GM23248 (cell line): ENCODE measurements around the gene DHX30.

Experiments
- EZH2 ChIP-seq: fragments of 200-600 bp; sonication (generic); IDR thresholded peaks from 2 replicates; pipeline ENCODE4 v1.6.1; 2018; ENCODE audit warnings: antibody characterized with exemption, mild to moderate bottlenecking; ENCODE audit not compliant: insufficient read depth, poor library complexity, severe bottlenecking
- EZH2phosphoT487 ChIP-seq: fragments of 200-600 bp; sonication (generic); IDR thresholded peaks from 2 replicates; pipeline ENCODE4 v1.6.1; 2018; ENCODE audit warnings: antibody characterized with exemption, moderate library complexity, mild to moderate bottlenecking, low read depth; ENCODE audit not compliant: insufficient read depth

DNA sequence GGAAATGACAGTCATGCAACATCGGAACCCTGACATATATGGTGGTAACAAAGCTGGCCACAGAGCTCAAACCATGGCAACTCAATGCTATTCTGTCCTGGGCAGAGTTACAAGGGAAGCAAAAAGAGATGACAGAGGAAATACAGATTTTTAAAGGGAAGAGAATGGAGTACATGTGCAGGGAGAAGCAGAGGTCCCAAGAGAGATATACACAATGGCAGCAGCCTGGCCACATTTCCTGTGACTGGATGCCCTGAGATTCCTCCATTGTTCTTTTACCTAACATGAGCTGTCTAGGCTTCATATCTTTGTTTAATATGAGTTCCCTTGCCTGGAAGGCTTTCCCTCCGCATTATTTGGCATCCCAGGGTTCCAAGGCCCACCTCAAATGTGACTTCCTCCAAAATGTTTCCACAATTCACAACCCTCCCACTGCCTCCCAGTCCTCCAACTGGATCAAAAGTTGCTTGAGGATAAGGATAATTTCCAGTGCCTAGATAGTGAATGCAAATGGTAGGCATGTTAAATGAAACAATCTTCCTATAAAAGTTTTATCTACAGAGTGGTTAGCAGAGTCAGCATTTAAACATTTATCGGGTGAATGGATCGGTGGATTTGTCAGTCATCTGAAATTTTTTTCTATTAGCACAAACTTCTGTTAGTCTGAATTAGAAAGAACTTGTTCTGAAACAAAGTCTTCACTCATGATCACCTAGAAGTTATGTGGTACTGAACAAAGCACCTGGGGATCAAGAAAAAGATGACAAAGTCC lies 86.2 kb downstream of the DHX30 start:
- TF ChIP-seq EZH2phosphoT487, result no peak
- no peak for TF ChIP-seq EZH2
